KOPT-K1 (cell line): ENCODE measurements around the gene PTBP2.
"Not testable (repeated sequence)": the region's sequence is repeated elsewhere in the genome, so short reads cannot be mapped to it uniquely, and the experiment has no call there.

Source experiments
- H3K27ac ChIP-seq: fragments of 200-600 bp; sonication (generic); 2 replicates; pipeline ENCODE4 v1.5.1; 2016; ENCODE audit warnings: antibody characterized with exemption, mild to moderate bottlenecking, low read depth, low read length; ENCODE audit not compliant: poor library complexity, severe bottlenecking
- H3K36me3 ChIP-seq: fragments of 200-600 bp; sonication (generic); 2 replicates; pipeline ENCODE4 v1.5.1; 2017; ENCODE audit warnings: antibody characterized with exemption, mild to moderate bottlenecking, low read length, moderate library complexity; ENCODE audit not compliant: insufficient read depth
- H3K9me3 ChIP-seq: fragments of 200-600 bp; sonication (generic); 2 replicates; pipeline ENCODE4 v1.5.1; 2017; ENCODE audit warnings: antibody characterized with exemption, low read length, mild to moderate bottlenecking; ENCODE audit not compliant: insufficient read depth, poor library complexity, severe bottlenecking

PTBP2 gene

DNA sequence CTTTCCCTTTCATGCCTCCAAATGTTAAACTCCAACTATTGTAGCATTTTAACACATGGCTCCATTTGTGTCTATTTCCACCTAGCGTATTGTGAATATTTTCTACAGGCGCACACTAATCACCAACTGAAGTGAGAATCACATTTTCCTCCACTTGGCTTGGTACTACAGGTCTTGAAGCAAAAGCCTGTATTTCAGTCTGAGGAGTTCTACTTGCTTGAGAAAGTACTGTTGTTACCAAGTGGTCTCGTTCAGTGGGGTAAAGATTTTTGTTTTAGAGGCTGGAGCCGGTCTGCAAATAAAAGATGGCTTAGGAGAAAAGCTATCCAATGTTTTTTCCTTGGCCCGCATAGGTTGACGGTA is 550 bp upstream of the PTBP2 start:
- H3K9me3 ChIP-seq: no peaks in the 10 kb centered on the region
- peak overlapping the region; percentile 96 for H3K27ac ChIP-seq
- H3K36me3 ChIP-seq: peaks cover 29% of the 10 kb centered on the region

DNA sequence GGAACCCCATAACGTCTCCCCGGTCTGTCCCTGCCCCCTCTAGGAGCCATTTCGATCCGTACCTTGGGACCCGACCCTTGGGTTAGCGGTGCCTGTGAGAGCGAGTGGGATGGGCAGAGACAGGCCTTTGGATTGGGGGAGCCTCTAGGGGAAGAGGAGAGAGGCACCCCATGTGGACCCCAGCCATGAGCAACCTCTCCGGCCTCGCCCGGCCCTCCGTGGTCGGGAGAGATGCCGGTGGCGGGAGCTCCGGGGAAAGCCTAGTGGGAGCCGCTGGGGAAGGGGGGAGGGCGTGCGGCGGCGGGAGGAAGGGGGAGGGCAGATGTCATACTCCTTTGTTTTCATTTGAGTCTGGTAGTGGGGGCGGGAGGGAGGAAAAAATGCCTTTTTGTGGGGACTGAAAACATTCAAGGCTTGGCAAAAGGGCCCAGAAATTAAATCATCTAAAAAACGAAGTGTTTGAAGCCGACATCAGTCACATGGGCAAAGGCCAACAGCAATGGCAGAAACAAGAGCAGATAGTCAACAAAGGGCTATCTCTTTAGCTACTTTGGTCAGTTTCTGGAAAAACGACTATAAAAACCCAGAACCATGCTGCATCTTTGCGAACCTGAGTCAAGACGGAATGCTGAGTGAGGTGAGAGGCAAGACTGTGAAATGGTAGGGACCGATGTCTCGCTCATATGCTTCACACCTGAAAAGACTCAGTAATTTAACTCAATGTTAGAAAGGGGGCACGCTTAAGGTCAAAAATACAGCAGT is 758 bp downstream of the PTBP2 start:
- no peaks in the 10 kb centered on the region for H3K9me3 ChIP-seq
- peaks cover 42% of the 10 kb centered on the region for H3K36me3 ChIP-seq
- H3K27ac ChIP-seq: peak overlapping the region; percentile 96

DNA sequence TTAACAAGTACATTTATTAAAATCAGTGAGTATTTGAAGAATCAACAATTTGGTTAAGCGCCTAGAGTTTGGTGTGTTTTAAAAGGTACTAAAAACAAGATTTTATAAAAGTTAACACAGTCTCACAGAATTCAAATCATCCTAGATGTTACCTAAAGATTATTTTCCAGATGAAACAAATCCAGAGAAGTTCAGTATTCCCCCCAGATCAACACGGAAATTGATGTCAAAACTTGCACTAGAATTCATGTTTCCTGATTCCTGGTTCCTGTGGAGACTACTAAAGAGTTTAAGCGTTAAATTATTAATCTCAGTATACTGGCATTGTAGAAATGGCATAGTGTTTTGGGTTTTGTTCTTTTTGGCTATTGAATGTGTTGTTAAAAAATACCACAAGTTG is 1.4 kb downstream of the PTBP2 start:
- Histone ChIP-seq H3K36me3 (peaks cover 48% of the 10 kb centered on the region), H3K9me3 (no peaks in the 10 kb centered on the region), H3K27ac (peak overlapping the region; percentile 96)

DNA sequence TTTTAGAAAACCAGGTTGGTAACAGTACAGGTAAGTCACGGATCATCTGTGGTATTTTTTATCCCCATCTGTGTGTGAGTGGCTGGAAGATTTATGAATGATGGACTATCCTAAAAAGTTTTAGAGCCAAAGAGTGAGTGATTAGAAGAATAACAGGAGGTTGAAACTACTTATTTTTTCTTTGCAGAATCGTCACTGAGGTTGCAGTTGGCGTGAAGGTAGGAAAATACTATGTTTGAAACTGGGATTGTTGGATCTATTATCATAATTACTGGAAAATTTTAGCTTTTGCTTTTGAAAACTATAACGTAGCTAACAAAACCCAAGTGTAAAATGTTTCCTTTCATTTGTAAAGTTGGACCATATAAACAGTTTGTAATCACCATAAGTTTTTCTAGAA is 1.8 kb downstream of the PTBP2 start:
- H3K36me3 ChIP-seq: peaks cover 52% of the 10 kb centered on the region
- H3K27ac ChIP-seq: peak overlapping the region; percentile 96
- H3K9me3 ChIP-seq: no peaks in the 10 kb centered on the region

DNA sequence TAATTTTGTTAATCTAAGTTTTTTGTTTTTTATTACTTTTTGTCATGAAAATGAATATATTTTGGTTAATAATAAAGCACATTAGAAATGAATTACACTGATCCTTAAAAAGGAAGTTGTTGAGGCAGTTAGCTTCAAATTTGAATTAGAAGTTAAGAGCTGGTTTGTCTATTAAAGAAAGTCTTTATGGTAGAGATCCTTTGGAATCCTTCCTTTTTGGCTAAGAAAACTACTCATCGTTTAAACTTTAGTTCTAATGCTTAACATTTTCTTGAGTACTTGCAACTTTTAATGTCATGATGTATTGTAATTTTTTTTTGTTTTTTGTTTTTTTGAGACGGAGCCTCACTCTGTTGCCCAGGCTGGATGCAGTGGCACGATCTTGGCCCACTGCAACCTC is 2.4 kb downstream of the PTBP2 start:
- H3K9me3 ChIP-seq: no peaks in the 10 kb centered on the region
- peak overlapping the region; percentile 96 for H3K27ac ChIP-seq
- peaks cover 58% of the 10 kb centered on the region for H3K36me3 ChIP-seq

DNA sequence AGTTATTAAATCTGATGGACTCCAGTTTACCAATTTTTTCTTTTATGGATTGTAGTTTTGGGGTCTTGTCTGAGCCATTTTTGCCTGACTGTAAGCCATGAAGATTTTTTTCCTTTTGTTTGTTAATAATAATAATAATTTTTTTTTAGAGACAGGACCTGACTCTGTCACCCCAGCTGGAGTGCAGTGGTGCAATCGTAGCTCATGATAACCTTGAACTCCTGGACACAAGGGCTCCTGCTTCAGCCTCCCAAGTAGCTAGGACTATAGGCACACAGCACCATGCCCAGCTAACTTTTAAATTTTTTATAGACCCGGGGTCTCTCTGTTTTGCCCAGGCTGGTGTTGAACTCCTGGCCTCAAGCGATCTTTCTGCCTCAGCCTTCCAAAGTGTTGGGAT is 6.3 kb downstream of the PTBP2 start:
- H3K36me3 ChIP-seq: peaks cover 96% of the 10 kb centered on the region
- H3K9me3 ChIP-seq: peaks cover 10% of the 10 kb centered on the region
- no peak overlapping the region for H3K27ac ChIP-seq

DNA sequence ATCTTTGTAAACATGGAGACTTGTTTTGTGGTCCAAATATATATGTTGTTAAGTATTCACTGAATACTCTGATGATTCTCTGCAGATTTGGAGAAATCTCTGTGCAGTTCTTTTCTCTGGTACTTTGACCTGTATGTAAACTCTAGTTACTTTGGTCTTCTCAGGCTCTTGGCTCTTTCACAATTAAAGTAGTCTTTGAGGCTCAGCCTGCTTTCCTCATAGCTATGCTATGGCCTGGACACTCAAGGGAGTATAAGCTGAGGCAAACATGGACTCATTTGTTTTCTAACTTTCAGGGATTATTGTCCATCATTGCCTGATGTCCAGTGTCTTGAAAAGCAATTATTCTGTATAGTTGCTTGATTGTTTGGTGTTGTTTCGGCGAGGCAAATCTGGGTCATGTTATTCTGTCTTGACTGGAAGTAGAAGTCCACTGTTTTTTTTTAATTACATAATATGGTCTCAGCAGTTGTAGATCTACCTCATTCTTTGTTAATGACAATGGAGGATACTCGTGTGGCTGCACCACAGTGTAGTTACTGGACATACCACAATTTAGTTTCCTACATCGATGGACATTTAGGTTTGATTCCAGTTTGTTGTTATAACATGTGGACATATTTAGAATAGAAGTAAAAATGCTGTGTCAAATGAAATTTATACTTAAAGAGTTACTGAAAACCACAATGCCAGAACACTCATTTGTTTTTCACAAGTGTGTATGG is 9.2 kb downstream of the PTBP2 start:
- Histone ChIP-seq H3K27ac (no peak overlapping the region), H3K9me3 (peaks cover 38% of the 10 kb centered on the region), H3K36me3 (peaks cover 99% of the 10 kb centered on the region)

DNA sequence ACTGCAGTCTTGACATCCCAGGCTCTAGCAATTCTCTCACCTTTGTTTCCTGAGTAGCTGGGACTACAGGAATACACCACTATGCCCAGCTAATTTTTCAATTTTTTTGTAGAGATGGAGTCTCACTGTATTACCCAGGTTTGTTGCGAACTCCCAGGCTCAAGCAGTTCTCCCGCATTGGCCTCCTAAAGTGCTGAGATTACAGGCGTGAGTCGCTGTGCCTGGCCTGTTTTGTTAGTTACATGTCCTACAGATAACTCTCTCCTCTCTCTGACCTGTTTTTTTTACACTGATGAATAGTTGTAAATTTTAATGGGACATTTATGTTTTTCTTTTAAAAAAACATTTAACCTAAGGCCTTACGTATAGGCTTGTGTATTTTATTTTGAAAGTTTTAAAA is 19.8 kb downstream of the PTBP2 start:
- Histone ChIP-seq H3K9me3 (peaks cover 35% of the 10 kb centered on the region), H3K36me3 (peaks cover 88% of the 10 kb centered on the region), H3K27ac (no peak overlapping the region)

DNA sequence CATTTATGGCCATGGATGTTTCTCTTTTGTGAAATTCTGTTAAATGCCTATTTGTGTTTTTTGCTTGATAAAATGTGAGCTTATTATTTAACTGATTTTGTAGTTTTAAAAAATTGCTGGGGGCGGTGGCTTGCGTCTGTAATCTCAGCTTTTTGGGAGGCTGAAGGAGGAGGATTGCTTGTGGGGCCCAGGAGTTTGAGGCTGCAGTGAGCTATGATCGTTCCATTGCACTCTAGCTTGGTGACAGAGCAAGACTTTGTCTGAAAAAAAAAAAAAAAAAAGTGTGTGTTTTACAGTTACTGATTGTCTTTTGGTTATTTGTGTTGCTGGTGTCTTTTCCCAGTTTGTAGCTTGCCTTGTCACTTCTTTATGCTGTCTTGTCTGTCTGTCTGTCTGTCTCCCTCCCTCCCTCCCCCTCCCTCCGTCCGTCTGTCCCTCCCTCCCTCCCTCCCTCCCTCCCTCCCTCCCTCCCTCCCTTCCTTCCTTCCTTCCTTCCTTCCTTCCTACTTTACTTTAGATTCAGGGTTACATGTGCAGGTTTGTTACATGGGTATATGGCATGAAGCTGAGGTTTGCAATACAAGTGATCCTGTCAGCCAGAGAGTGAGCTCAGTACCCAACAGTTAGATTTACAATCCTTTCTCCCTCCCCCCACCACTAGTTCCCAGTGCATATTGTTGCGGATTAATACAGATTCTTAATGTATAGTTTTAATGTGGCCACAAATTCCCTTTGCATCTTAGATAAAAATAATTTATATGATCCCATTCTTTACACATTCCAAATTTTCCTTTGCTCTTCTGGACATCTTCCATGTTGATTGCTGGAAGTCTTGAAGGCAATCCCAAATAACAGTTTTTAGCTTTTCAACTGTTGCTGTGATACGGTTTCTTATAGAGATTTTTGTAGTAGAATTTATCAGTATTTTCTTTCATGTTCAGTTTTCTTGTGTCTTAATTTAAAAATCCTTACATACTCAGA is 25.1 kb downstream of the PTBP2 start:
- Histone ChIP-seq H3K36me3 (peaks cover 90% of the 10 kb centered on the region), H3K27ac (no peak overlapping the region), H3K9me3 (peaks cover 16% of the 10 kb centered on the region)

DNA sequence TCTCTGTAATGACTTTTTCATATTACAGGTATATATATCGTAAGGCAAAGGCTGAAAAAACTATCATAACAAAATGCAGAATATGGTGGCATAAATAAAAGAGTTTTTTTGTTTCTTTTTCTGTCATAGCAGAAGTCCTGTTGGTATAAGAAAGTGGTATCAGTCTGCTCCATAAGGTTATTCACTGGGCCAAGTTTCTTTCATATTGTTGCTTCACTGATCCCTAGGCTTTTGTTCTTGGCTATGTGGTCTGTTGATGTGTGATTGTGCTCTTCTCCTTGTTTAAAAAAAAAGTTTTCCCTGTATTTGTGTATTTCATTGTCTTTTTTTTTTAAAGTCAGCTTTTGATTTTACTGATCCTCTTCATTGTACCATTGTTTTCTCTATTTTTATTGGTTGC is 26.0 kb downstream of the PTBP2 start:
- Histone ChIP-seq H3K9me3 (peaks cover 20% of the 10 kb centered on the region), H3K27ac (no peak overlapping the region), H3K36me3 (peaks cover 90% of the 10 kb centered on the region)

DNA sequence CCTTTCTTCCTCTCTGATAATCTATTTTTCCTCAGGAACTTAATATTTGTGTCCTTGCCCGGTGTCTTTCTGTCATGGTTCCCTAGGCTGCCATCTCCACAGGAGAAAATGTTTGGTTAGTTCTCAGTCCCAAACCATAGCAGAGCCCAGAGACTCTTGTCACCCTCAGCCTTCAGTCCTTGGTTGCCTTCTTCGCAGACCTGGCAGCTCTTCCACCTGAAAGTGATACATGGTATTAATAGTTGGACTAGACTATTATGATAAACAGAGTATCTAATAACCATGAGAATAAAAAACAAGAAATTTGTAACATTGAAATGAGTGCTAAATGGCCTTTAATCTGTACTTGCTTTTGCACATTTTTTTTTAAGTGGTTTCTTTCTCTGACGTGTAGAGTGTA is 26.5 kb downstream of the PTBP2 start:
- peaks cover 90% of the 10 kb centered on the region for H3K36me3 ChIP-seq
- H3K9me3 ChIP-seq: peaks cover 20% of the 10 kb centered on the region
- no peak overlapping the region for H3K27ac ChIP-seq

DNA sequence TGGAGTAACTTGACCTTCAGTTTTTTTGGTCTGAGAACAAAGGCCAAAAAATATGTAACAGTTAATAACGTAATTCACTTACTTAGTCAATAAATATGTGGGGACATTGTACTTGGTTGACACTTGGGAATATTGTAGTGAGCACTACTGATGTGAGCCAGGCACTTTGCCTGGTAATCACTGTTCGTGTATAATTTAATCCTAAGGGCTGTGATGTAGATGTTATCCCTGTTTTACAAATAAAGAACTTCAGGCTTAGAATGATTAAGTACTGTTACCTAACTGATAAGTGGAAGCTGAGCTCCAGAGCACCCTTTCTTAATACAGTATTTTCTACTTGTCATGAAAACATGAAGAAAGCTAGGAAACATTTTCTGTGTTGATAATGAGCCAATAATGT is 28.0 kb downstream of the PTBP2 start:
- Histone ChIP-seq H3K27ac (no peak overlapping the region), H3K9me3 (peaks cover 23% of the 10 kb centered on the region), H3K36me3 (peaks cover 91% of the 10 kb centered on the region)

DNA sequence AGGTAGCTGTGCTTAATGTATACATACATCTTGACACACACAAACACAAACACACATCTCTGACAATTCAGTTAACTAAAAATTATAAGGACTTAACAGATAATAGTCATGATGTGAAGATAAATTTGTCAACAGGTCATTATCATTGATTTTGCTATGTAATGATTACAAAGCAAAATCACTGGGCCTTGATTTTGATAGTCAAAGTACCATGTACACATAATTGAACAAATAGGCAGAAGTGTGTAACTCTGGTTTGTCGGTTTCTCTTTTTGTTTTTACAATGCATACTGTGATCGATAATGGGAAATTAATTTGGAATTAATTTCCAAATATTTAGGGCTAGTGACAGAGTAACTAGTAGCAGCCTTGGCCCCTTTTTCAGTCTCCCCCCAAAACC is 30.8 kb downstream of the PTBP2 start:
- peaks cover 100% of the 10 kb centered on the region for H3K36me3 ChIP-seq
- H3K27ac ChIP-seq: no peak overlapping the region
- H3K9me3 ChIP-seq: peaks cover 41% of the 10 kb centered on the region

DNA sequence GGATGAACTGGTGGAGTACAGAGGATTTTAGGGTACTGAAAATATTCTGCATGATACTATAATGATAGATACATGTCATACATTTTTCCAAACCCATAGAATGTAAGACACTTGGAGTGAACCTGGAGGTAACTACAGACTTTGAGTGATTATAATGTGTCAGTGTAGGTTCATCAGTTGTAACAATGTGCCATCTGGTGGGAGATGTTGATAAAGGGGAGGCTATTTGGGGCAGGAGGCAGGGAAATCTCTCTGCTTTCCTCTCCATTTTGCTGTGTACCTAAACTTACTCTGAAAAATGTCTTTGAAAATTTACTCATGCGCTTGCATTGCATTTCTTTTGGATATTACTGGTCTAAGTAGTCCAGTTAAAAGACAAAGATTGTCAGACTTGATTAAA is 35.2 kb downstream of the PTBP2 start:
- H3K9me3 ChIP-seq: peaks cover 77% of the 10 kb centered on the region
- peaks cover 97% of the 10 kb centered on the region for H3K36me3 ChIP-seq
- no peak overlapping the region for H3K27ac ChIP-seq

DNA sequence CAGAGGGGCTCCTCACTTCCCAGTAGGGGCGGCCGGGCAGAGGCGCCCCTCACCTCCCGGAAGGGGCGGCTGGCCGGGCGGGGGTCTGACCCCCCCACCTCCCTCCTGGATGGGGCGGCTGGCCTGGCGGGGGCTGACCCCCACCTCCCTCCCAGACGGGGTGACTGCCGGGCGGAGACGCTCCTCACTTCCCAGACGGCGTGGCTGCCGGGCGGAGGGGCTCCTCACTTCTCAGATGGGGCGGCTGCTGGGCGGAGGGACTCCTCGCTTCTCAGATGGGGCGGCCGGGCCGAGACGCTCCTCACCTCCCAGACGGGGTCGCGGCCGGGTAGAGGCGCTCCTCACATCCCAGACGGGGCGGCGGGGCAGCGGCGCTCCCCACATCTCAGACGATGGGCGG is 41.0 kb downstream of the PTBP2 start:
- Histone ChIP-seq H3K36me3 (peaks cover 63% of the 10 kb centered on the region), H3K9me3 (peaks cover 45% of the 10 kb centered on the region)
- not testable (repeated sequence) for H3K27ac ChIP-seq
